ENCODE results near the gene FAM151B.

FAM151B gene

DNA sequence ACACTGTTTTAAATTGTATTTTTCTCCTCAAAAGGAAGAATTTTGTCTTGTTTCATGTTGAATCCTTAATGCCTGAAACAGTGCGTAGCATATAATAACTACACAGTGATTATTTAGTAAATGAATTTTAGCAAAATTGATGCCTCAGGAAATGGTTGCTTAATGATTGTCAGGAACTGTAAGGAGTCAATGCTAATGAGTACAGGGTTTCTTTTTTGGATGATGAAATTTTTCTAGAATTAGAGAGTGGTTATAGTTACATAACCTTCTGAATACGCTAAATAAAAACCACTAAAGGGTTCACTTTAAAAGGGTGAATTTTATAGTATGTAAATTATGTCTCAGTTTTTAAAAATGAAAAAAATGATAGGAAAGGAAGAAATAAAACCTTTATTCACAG lies 14.9 kb downstream of the FAM151B start:
- no peak for DNase-seq (ENCODE audit: extremely low read depth, low read depth)
- no peak overlapping the region for H3K4me3 ChIP-seq (replicated peaks; ENCODE audit: low read depth, low read length)
- no peak for TF ChIP-seq CTCF (IDR thresholded peaks at IDR 0.05; ENCODE audit: low read depth, low read length, missing control alignments)

DNA sequence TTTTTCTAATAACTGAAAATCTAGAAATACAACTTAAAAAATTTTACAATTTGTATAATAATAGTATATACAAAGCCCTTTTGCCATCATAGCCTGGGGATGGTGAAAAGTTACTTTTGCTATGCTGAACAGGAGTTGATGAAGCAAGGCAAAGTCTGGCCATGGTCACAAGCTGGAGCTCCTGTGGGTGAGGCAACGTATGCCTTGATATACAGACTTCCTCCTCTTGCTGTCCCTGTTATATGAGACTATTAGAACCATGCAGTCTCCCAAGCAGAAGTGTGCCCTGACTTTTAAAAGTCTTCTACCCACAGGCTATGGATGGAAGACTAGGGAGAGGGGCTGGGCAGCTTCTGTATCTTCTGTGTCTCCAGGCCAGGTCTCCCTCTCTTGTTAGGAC lies 15.7 kb downstream of the FAM151B start:
- no peak for DNase-seq (ENCODE audit: extremely low read depth, low read depth)
- no peak overlapping the region for H3K4me3 ChIP-seq (replicated peaks; ENCODE audit: low read depth, low read length)
- no peak for TF ChIP-seq CTCF (IDR thresholded peaks at IDR 0.05; ENCODE audit: low read depth, low read length, missing control alignments)

DNA sequence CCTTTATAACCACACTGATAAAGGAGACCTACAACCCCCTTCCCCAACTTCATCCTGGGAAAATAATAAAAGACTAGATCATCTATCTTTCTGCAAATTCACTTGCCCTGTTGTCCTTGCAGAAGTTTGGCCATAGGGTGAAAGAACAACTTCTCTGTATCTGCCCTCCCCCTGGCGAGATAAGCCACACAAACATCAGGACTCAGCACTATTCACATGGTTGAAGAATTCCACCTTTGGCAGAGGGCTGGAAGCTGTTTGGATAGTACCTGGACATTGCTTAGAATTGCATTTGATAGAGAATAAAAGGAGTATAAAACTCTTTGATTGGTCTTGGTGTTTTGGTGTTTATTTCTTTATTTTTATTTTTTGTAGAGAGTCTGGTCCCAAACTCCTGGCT lies 16.9 kb downstream of the FAM151B start:
- no peak overlapping the region for H3K4me3 ChIP-seq (replicated peaks; ENCODE audit: low read depth, low read length)
- TF ChIP-seq CTCF (IDR thresholded peaks at IDR 0.05; ENCODE audit: low read depth, low read length, missing control alignments), result no peak

GRCh38 chr5:80507663-80508062 lies 19.8 kb downstream of the FAM151B start:
- no peak for TF ChIP-seq CTCF (IDR thresholded peaks at IDR 0.05; ENCODE audit: low read depth, low read length, missing control alignments)
- no peak overlapping the region for H3K4me3 ChIP-seq (replicated peaks; ENCODE audit: low read depth, low read length)
- no peak for DNase-seq (ENCODE audit: extremely low read depth, low read depth)

More for the DNA sequence above, 16.9 kb downstream of the FAM151B start:
- DNase-seq (ENCODE audit: extremely low read depth, low read depth), result no peak

GRCh38 chr5:80508844-80509243 lies 20.9 kb downstream of the FAM151B start:
- no peak for TF ChIP-seq CTCF (IDR thresholded peaks at IDR 0.05; ENCODE audit: low read depth, low read length, missing control alignments)
- no peak overlapping the region for H3K4me3 ChIP-seq (replicated peaks; ENCODE audit: low read depth, low read length)
- no peak for DNase-seq (ENCODE audit: extremely low read depth, low read depth)

DNA sequence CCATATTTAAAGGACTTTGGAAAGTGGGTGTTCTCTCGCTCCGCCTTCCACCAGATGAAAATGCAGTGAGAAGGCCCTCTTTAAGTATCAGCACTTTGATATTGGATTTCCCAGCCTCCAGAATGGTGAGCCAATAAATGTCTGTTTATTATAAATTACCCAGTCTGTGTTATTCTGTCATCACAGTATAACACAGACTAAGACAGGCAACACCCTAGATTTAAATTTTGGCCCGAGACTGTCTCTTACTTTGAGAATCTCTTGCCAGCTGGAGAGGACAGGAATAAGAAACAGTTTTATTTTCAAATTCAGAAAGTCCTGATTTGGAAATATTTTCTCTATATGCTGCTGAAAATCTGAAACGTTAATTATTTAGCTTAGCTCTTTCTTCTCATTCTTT lies 21.5 kb downstream of the FAM151B start:
- TF ChIP-seq CTCF (IDR thresholded peaks at IDR 0.05; ENCODE audit: low read depth, low read length, missing control alignments), result no peak
- no peak overlapping the region for H3K4me3 ChIP-seq (replicated peaks; ENCODE audit: low read depth, low read length)
- DNase-seq (ENCODE audit: extremely low read depth, low read depth), result no peak

GRCh38 chr5:80516826-80517225 lies 28.9 kb downstream of the FAM151B start:
- TF ChIP-seq CTCF (IDR thresholded peaks at IDR 0.05; ENCODE audit: low read depth, low read length, missing control alignments), result no peak
- H3K4me3 ChIP-seq (replicated peaks; ENCODE audit: low read depth, low read length), result no peak overlapping the region
- peak; percentile 70 for DNase-seq (ENCODE audit: extremely low read depth, low read depth)

All from HFF-Myc (cell line).